Activated T-helper 1 cell treated with anti-CD3 and anti-CD28 coated beads, Interleukin-2, amount 50 U/mL, for 16 hours (primary cell): ENCODE results near the gene PLIN5.
"Not testable (repeated sequence)": the region's sequence is repeated elsewhere in the genome, so short reads cannot be mapped to it uniquely, and the experiment has no call there.

Source experiments
- DNase-seq, 2 donors: peaks; one replicate each; pipeline ENCODE4 v3.0.0-alpha.2; 2020; ENCODE audit warnings: low read depth in 1 of 2, low spot score in 1 of 2

The PLIN5 gene

GRCh38 chr19:4568886-4569285, 33.9 kb upstream of the PLIN5 start:
- no peak for DNase-seq

DNA sequence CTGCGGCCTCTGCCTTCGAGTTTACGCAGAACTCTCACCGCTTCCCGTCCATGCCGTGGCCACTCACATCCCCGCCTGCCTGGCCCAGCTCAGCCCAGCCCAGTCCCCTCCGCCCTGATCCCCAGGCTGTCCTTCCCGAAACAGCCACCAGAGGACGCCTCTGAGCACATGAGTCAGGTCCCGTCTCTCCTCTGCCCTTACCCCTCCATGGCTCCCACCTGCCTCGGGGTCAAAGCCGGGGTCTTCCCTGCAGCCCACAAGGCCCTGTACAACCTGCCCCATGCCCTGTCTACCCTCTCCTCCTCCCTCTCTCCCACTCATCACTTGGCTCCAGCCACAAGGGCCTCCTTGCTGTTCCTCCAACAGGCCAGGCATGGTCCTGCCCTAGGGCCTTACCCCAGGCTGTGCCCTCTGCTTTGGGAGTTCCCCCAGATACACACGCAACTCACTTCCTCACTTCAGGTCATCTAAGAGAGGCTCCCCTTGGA, 32.6 kb upstream of the PLIN5 start:
- DNase-seq, result peak; percentile 34 to 36

GRCh38 chr19:4566402-4567051, 31.5 kb upstream of the PLIN5 start:
- DNase-seq, result no peak

- DNase-seq, result not testable (repeated sequence)
These were observed 28.5 kb upstream of the PLIN5 start for GRCh38 chr19:4563562-4563961.

DNA sequence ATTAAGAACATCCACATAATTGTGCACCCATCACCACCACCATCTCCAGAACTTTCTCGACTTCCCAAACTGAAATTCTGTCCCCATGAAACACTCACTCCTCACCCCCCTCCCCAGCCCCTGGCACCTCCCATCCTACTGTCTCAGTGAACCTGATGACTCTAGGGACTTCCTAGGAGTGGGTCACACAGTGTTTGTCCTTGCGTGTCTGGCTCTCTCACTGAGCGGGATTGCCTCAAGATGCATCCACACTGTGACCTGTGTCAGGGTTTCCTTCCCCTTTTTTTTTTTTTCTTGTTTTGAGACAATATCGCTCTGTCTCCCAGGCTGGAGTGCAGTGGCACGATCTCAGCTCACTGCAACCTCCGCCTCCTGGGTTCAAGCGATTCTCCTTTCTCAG, 27.1 kb upstream of the PLIN5 start:
- DNase-seq, result not testable (repeated sequence)

- no peak for DNase-seq
These were observed 24.5 kb upstream of the PLIN5 start, which contains the start of gene SEMA6B for GRCh38 chr19:4559569-4559968. Gene SEMA6B (minus strand): TSS chr19:4559684. CDS start chr19:4558457, 1,227 bp downstream.

GRCh38 chr19:4557971-4558941, 23.2 kb upstream of the PLIN5 start:
- DNase-seq, result no peak

DNA sequence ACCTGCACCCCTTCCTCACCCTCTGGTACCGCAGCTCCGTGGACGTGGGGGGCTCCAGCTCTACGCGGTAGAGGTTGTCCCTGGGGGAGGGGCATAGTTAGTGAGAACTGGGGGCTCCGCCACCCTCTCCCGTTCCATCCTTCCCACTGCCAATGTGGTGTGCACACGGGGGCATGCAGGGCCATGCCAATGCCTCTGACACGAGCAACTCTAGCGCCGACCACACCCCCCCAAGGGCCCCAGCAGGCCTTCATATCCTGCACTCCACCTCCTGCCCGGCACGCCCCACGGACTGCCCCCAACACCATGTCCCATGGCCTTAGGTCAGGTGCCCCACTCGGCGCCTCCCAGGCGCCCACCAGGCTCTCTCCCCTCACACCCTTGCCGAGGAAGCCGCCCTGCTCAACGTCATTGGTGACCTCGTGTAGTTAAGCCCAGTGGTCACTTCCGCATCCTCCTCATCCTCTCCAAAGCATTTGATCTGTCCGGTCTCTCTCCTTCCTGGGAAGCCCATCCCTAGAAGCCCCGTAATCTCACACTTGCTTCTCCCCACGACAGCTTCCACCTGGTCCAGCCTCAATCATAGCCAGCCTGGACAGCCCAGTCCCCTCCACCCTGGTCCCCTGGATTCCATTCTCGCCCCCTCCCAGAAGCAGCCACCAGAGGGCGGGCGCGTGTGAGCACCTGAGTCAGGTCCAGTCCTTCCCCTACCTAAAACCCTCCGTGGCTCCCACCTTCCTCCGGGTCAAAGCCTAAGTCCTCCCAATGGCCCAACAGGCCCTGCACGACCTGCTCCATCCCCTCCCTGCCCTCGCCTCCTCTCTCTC, 22.3 kb upstream of the PLIN5 start:
- DNase-seq, result no peak

DNA sequence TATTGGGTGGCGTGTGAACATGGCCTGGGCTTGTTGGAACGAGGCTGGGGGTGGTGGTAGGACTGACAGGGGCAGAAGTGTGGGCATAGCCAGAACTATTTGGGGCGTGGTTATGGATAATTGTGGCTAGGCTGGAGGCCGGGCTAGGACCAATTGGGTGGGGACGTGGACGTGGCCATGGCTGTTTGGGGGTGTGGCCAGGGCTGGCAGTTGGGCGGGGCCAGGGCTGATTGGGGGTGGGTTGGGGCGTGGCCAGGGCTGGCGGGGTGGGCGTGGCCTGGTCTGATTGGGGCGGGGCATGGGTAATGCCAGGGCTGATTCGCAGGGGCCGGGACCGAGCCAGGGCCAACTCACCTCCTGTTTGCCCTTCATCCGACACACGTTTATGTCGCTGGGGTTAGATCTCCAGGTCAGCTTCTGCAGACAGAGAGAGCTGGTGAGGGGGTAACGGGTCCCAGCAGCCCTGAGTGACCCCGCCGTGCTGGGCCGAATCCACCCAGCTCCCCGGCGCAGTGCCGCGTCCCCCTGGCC, 21.6 kb upstream of the PLIN5 start:
- no peak for DNase-seq

GRCh38 chr19:4555657-4556561, 20.9 kb upstream of the PLIN5 start:
- DNase-seq, result no peak

DNA sequence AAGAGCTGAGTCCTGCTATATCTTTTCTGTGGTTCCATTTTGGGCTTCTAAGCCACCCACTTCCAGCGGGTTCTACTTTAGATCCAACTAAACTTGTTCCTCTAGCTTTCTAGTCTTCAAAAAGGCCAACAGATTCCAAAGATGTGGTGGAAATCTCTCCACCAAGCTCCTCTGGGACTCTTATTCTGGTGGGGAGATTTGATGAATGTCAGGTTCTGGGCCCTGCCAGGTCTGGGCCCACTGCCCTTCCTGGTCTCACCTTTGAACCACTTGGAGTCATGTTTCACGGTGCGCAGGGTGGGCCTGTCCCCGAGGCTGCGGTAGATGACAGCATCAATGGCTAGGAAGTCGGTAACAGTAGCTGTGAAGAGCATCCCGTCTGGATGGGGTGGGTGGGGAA, 19.7 kb upstream of the PLIN5 start:
- no peak for DNase-seq

- no peak for DNase-seq
These were observed 18.8 kb upstream of the PLIN5 start for GRCh38 chr19:4553775-4554174.

DNA sequence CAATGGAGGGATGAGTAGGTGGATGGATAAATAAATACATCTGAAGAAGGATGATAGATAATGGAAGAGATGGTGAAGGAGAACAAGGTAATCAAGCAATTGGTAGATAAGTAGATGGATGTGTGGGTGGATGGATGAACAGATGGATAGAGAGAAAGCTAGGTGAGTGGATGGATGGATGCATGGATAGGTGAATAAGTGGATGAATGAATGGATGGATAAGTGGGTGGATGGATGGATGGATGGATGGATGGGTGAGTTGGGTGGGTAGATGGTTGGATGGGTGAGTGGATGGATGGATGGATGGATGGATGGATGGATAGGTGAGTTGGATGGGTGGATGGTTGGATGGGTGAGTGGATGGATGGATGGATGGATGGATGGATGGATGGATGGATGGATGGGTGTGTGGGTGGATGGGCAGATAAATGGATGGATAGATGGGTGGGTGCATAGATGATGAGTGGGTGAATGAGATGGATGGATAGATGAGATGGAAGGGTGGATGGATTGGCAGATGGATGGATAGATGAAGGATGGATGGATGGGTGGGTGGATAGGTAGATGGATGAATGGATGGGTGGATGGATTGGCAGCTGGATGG, 18.2 kb upstream of the PLIN5 start:
- no peak for DNase-seq

DNA sequence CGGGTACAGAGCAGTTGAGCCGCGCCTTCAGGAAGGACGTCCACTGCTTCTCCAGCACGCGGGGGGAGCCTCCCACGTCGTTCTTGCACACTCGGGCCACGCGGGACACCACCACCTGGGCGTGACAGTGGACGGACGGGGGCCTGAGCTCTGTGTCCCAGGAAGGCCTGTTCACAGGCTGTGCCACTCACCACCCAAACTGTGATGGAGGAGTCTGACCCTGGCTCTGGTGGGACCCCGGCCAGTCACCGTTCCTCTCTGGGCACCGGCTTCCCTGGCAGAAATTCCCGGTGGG, 17.4 kb upstream of the PLIN5 start:
- DNase-seq, result no peak

DNA sequence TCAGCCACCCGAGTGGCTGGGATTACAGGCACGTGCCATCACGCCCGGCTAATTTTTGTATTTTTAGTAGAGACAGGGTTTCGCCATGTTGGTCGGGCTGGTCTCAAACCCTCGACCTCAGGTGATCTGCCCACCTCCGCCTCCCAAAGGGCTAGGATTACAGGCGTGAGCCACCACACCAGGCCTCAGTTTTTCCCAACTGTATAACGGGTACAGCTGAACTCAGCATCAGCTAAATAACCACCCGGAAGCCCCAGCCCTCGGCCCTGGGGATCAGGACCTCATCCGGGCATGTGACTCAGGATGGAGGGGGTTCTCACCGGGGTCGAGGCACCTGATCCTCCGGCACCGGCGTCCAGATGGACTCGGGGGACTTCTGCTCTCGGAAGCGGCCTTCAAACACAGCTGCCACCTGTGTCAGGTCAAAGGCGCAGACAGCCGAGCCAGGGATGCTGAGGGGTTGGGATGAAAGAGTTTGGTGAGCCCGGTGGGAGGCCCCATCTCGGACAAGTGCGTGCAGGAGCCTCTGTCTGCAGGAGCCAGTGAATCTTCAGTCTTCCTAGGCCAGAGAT, 15.5 kb upstream of the PLIN5 start:
- DNase-seq, result no peak

- DNase-seq, result no peak
These were observed 15.0 kb upstream of the PLIN5 start for GRCh38 chr19:4550018-4550417.

- no peak for DNase-seq
These were observed 13.2 kb upstream of the PLIN5 start for GRCh38 chr19:4548238-4548584.

DNA sequence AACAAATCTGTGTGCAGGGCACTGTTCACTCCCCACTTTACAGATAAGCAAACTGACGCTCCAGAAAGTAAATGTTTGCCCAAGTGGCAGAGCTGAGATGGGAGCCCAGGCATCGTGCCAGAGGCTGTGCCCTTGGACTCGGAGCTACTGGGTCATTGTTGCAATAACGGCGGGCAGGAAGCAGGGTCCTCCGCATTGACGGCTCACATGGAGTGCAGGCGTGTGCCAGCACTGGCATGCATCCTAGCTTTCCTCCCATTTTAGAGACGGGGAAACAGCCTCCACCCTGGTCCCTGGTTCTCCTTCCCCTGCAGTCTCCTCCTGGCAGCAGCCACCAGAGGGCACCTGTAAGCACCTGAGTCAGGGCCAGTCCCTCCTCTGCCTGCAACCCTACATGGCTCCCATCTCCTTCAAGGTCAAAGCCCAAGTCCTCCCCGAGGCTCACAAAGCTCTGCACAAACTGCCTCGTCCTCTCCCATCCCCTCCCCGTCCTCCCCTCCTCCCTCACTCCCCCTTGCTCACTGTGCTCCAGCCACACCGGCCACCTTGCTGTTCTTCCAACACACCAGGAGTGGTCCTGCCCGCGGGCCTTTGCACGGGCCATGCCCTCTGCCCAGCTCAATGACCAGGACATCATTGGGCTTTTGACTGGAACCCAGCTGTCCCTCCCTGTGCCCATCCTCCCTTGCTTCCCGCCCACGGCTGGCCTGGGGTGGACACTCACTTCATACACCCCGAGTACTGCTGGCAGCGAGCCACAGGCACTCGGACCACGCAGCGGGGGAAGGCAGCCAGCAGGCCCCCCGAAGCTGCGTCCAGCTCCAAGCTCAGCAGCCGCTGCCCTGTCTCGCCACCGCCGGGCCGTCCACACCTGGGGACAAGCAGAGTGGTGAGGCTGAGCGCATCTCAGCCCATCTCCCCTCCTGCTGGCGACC, 12.5 kb upstream of the PLIN5 start:
- no peak for DNase-seq
